LHCN-M2 (cell line): ENCODE measurements around the gene CEND1. TPM values are rescaled to one million over a fixed set of nuclear protein-coding genes. Genes with fewer than 3 reads are reported as not detected.

Experiments used
- total RNA-seq: library from RNA; depleted of rRNA; stranded (reverse); fragments of >200 nt; gene quantifications from 2 replicates; pipeline ENCODE4 v1.2.3, GENCODE V29; 2014; rRNA removed

The CEND1 gene
- total RNA-seq, 1 experiment from 2014 or later, result 3.5 TPM

Other genes with a start within 250 kb of the CEND1 start
- gene LMNTD2, start 229.4 kb downstream of the CEND1 start, total RNA-seq, result 0.46 and 1.3 TPM in 2 replicates
- gene RASSF7, start 229.1 kb downstream of the CEND1 start, total RNA-seq, result 6.2 and 8.8 TPM in 2 replicates
- gene PHRF1, start 213.6 kb downstream of the CEND1 start, total RNA-seq, result 35.6 and 36.2 TPM in 2 replicates
- gene IRF7, start 174.1 kb downstream of the CEND1 start, total RNA-seq, result 10.7 and 12.5 TPM in 2 replicates
- not detected in 2 replicates for gene CDHR5, start 165.1 kb downstream of the CEND1 start, total RNA-seq
- not detected in 2 replicates for gene SCT, start 162.9 kb downstream of the CEND1 start, total RNA-seq
- gene DRD4, start 152.8 kb downstream of the CEND1 start, total RNA-seq, result not detected in 2 replicates
- gene DEAF1, start 94.9 kb downstream of the CEND1 start, total RNA-seq, result 30.2 and 39.4 TPM in 2 replicates
- 26.2 and 30.3 TPM in 2 replicates for gene TMEM80, start 94.3 kb downstream of the CEND1 start, total RNA-seq
- gene EPS8L2, start 83.9 kb downstream of the CEND1 start, total RNA-seq, result 10.9 and 16.9 TPM in 2 replicates
- gene TALDO1, start 42.6 kb downstream of the CEND1 start, total RNA-seq, result 125 and 128 TPM in 2 replicates
- 41.7 and 44.9 TPM in 2 replicates for gene GATD1, start 12.6 kb downstream of the CEND1 start, total RNA-seq
- gene SLC25A22, start 8.2 kb upstream of the CEND1 start, total RNA-seq, result 18.5 and 19.9 TPM in 2 replicates
- gene PIDD1, start 15.1 kb upstream of the CEND1 start, total RNA-seq, result 13.0 and 15.3 TPM in 2 replicates
- 416 and 495 TPM in 2 replicates for gene RPLP2, start 19.9 kb upstream of the CEND1 start, total RNA-seq
- 43.7 and 45.4 TPM in 2 replicates for gene PNPLA2, start 28.8 kb upstream of the CEND1 start, total RNA-seq
- 0.40 and 1.3 TPM in 2 replicates for gene CRACR2B, start 37.8 kb upstream of the CEND1 start, total RNA-seq
- 840 and 1,028 TPM in 2 replicates for gene CD151, start 42.9 kb upstream of the CEND1 start, total RNA-seq
- gene POLR2L, start 52.4 kb upstream of the CEND1 start, total RNA-seq, result 91.8 and 146 TPM in 2 replicates
- gene TSPAN4, start 52.8 kb upstream of the CEND1 start, total RNA-seq, result 199 and 210 TPM in 2 replicates
- 52.2 and 58.5 TPM in 2 replicates for gene CHID1, start 120.7 kb upstream of the CEND1 start, total RNA-seq
- gene AP2A2, start 135.8 kb upstream of the CEND1 start, total RNA-seq, result 39.0 and 40.3 TPM in 2 replicates
- gene MUC6, start 246.6 kb upstream of the CEND1 start, total RNA-seq, result not detected in 2 replicates